Hepatocyte (in vitro differentiated cells): ENCODE data around the gene ZC3HAV1. TPM values are rescaled to one million over a fixed set of nuclear protein-coding genes. Genes with fewer than 3 reads are reported as not detected.

ENCODE experiments used
- DNase-seq: peaks from one replicate; pipeline ENCODE4 v3.0.0-alpha.2; 2016; ENCODE audit warnings: low spot score
- H2AFZ ChIP-seq: fragments of 200-600 bp; sonication (generic); 2 replicates; pipeline ENCODE4 v1.6.0; 2016; ENCODE audit warnings: antibody characterized with exemption, mild to moderate bottlenecking
- H3K27ac ChIP-seq: fragments of 200-600 bp; sonication (generic); 2 replicates; pipeline ENCODE4 v1.5.1; 2016; ENCODE audit warnings: mild to moderate bottlenecking
- H3K27me3 ChIP-seq: fragments of 200-600 bp; sonication (generic); 2 replicates; pipeline ENCODE4 v1.6.1; 2016
- H3K36me3 ChIP-seq: fragments of 200-600 bp; sonication (generic); replicated peaks from 2 replicates; pipeline ENCODE4 v1.5.1; 2016; ENCODE audit warnings: low read depth; ENCODE audit not compliant: insufficient read depth
- H3K4me1 ChIP-seq: fragments of 200-600 bp; sonication (generic); 2 replicates; pipeline ENCODE4 v1.5.1; 2016; ENCODE audit warnings: mild to moderate bottlenecking, moderate library complexity; ENCODE audit not compliant: insufficient read depth
- H3K4me2 ChIP-seq: fragments of 200-600 bp; sonication (generic); 2 replicates; pipeline ENCODE4 v1.6.0; 2016
- H3K4me3 ChIP-seq: fragments of 200-600 bp; sonication (generic); 2 replicates; pipeline ENCODE4 v1.5.1; 2016; ENCODE audit warnings: mild to moderate bottlenecking
- H3K79me2 ChIP-seq: fragments of 200-600 bp; sonication (generic); 2 replicates; pipeline ENCODE4 v1.6.0; 2017; ENCODE audit warnings: mild to moderate bottlenecking
- H3K9me2 ChIP-seq: fragments of 200-600 bp; sonication (generic); replicated peaks from 2 replicates; pipeline ENCODE4 v1.6.0; 2017; ENCODE audit warnings: mild to moderate bottlenecking; ENCODE audit not compliant: insufficient read depth
- H3K9me3 ChIP-seq: fragments of 200-600 bp; sonication (generic); 2 replicates; pipeline ENCODE4 v1.5.1; 2016; ENCODE audit warnings: low read depth, mild to moderate bottlenecking
- H4K20me1 ChIP-seq: fragments of 200-600 bp; sonication (generic); 2 replicates; pipeline ENCODE4 v1.6.0; 2016; ENCODE audit warnings: mild to moderate bottlenecking; ENCODE audit not compliant: insufficient read depth, poor library complexity, severe bottlenecking
- CTCF ChIP-seq: fragments of 200-600 bp; sonication (generic); IDR thresholded peaks from 2 replicates; pipeline ENCODE4 v1.5.1; 2016; ENCODE audit warnings: antibody characterized with exemption, mild to moderate bottlenecking; ENCODE audit not compliant: poor library complexity
- EZH2 ChIP-seq: fragments of 200-600 bp; sonication (generic); IDR thresholded peaks from 2 replicates; pipeline ENCODE4 v1.6.1; 2016; ENCODE audit warnings: antibody characterized with exemption, mild to moderate bottlenecking, borderline replicate concordance
- EZH2phosphoT487 ChIP-seq: fragments of 200-600 bp; sonication (generic); IDR thresholded peaks from one replicate; pipeline ENCODE4 v1.6.1; 2018; ENCODE audit warnings: antibody characterized with exemption, mild to moderate bottlenecking, low read depth, moderate library complexity; ENCODE audit not compliant: unreplicated experiment, severe bottlenecking
- WGBS: methylation state at CpG from one replicate; pipeline ENCODE4 v1.1.6; 2016; ENCODE audit warnings: low lambda C conversion rate; ENCODE audit errors: missing lambda C conversion rate; 5-methylcytosine and 5-hydroxymethylcytosine counted together
- polyA plus RNA-seq: library from polyadenylated mRNA; unstranded; fragments of >200 nt; fragmentation: Nextera tagmentation; extraction: Ambion mirVana; gene quantifications from 2 replicates; pipeline ENCODE4 v1.2.1, GENCODE V29; 2016
- total RNA-seq: library from RNA; depleted of rRNA; stranded (reverse); fragments of >200 nt; gene quantifications from 2 replicates; pipeline ENCODE4 v1.2.3, GENCODE V29; 2014

ZC3HAV1 gene
- total and polyA plus RNA-seq, 2 experiments from 2014 or later, result 20.4 to 27.9 TPM

DNA sequence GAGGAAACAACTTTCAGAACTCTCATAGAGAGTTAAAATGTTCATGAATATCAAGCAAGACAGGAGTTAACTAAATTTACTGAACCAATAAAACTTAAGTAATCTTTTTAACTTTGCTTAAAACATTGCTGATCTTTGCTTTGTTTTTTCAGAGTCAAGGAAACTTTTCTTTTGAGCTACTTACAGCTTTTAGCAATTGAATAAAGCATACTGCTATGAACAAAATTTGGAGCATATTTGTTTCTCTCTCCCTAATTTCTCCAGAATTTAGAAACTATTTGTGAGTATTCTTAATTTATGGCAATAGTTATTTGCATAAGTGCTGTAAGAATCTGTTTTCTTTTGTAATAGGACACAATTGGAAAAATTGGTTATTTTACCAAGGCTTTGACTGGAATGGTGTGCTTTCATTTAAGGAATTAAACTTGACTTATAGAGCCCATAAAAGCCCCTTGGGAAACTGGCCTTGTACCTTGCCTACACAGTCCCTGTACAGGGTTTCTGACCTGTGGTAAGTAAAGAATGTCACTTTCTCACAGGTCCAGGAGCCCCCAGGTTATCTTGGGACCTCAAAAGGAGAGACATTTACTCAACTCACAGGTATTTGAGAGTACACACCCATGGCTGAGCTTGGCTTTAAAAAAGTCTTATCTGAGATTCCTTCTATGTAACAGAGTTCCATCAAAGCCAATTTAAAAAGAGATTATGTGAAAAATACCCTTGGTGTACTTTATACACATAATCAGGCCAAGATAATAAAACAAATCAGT is 105.0 kb downstream of the ZC3HAV1 start:
- Histone ChIP-seq H3K79me2 (no peaks in the 10 kb centered on the region), H3K4me1 (no peaks in the 10 kb centered on the region), H3K9me3 (peaks cover 5% of the 10 kb centered on the region), H2AFZ (no peak overlapping the region), H3K27ac (no peak overlapping the region), H4K20me1 (no peaks in the 10 kb centered on the region), H3K27me3 (no peaks in the 10 kb centered on the region), H3K4me2 (no peak overlapping the region), H3K9me2 (no peaks in the 10 kb centered on the region), H3K4me3 (no peak overlapping the region), H3K36me3 (no peaks in the 10 kb centered on the region)
- DNase-seq, result no peak
- TF ChIP-seq CTCF (no peak), EZH2phosphoT487 (no peak), EZH2 (no peak)

- Histone ChIP-seq H3K9me3 (peaks cover 5% of the 10 kb centered on the region), H2AFZ (no peak overlapping the region), H3K27ac (no peak overlapping the region), H3K79me2 (no peaks in the 10 kb centered on the region), H3K36me3 (no peaks in the 10 kb centered on the region), H3K27me3 (no peaks in the 10 kb centered on the region), H3K4me3 (no peak overlapping the region), H3K4me2 (no peak overlapping the region), H3K9me2 (no peaks in the 10 kb centered on the region), H3K4me1 (no peaks in the 10 kb centered on the region), H4K20me1 (no peaks in the 10 kb centered on the region)
- 93% methylated on average over 3 of the region's 3 CpGs for WGBS
- TF ChIP-seq CTCF (no peak), EZH2 (no peak), EZH2phosphoT487 (no peak)
- DNase-seq, result no peak
Measured at GRCh38 chr7:138999414-138999813, 110.1 kb downstream of the ZC3HAV1 start.

Other genes starting within 250 kb of the ZC3HAV1 start
- gene KIAA1549, start 128.3 kb downstream of the ZC3HAV1 start, total RNA-seq, result 5.7 and 7.3 TPM in 2 replicates
- 2.8 and 3.4 TPM in 2 replicates for gene KIAA1549, start 128.3 kb downstream of the ZC3HAV1 start, polyA plus RNA-seq
- gene ZC3HAV1L, start 73.7 kb downstream of the ZC3HAV1 start, total RNA-seq, result 29.0 and 29.9 TPM in 2 replicates
- gene ZC3HAV1L, start 73.7 kb downstream of the ZC3HAV1 start, polyA plus RNA-seq, result 10.3 and 11.6 TPM in 2 replicates
- gene UBN2, start 121.5 kb upstream of the ZC3HAV1 start, total RNA-seq, result 12.6 and 12.9 TPM in 2 replicates
- 4.5 and 5.1 TPM in 2 replicates for gene UBN2, start 121.5 kb upstream of the ZC3HAV1 start, polyA plus RNA-seq
- 5.0 and 12.9 TPM in 2 replicates for gene FMC1, start 231.6 kb upstream of the ZC3HAV1 start, total RNA-seq
- gene FMC1, start 231.6 kb upstream of the ZC3HAV1 start, polyA plus RNA-seq, result 43.4 and 46.7 TPM in 2 replicates